GM21786 (cell line): ENCODE results near the gene DUSP22.
"Not testable (repeated sequence)": the region's sequence is repeated elsewhere in the genome, so short reads cannot be mapped to it uniquely, and the experiment has no call there.

ENCODE experiments used
- ATAC-seq: cut with Tn5 transposase; IDR thresholded peaks from one replicate; pipeline ENCODE4 v1.9.1; 2021; ENCODE audit not compliant: unreplicated experiment

Gene DUSP22

GRCh38 chr6:279341-280029 lies 12.8 kb upstream of the DUSP22 start:
- ATAC-seq = no peak

GRCh38 chr6:280775-281468 lies 11.4 kb upstream of the DUSP22 start:
- ATAC-seq = no peak

- ATAC-seq = no peak
Observed at GRCh38 chr6:281469-282103, 10.7 kb upstream of the DUSP22 start.

GRCh38 chr6:282177-282866 lies 10.0 kb upstream of the DUSP22 start:
- ATAC-seq = no peak

- no peak for ATAC-seq
Observed at GRCh38 chr6:282867-283416, 9.3 kb upstream of the DUSP22 start.

- ATAC-seq = no peak
Observed at GRCh38 chr6:284486-284885, 7.8 kb upstream of the DUSP22 start.

GRCh38 chr6:285030-285771 lies 7.1 kb upstream of the DUSP22 start:
- ATAC-seq = no peak

- ATAC-seq = not testable (repeated sequence)
Observed at GRCh38 chr6:285902-286301, 6.4 kb upstream of the DUSP22 start.

- ATAC-seq = no peak
Observed at GRCh38 chr6:286681-287488, 5.4 kb upstream of the DUSP22 start.

GRCh38 chr6:287489-287860 lies 4.8 kb upstream of the DUSP22 start:
- ATAC-seq = no peak

GRCh38 chr6:288866-289265 lies 3.4 kb upstream of the DUSP22 start:
- no peak for ATAC-seq

GRCh38 chr6:290111-290922 lies 2.0 kb upstream of the DUSP22 start:
- ATAC-seq = no peak

GRCh38 chr6:291204-291696 lies 1.0 kb upstream of the DUSP22 start:
- ATAC-seq = no peak

GRCh38 chr6:292506-293192 lies 362 bp downstream of the DUSP22 start:
- peak; percentile 29 for ATAC-seq

GRCh38 chr6:293193-294174 lies 1.2 kb downstream of the DUSP22 start:
- ATAC-seq = no peak

- no peak for ATAC-seq
Observed at GRCh38 chr6:294656-295565, 2.6 kb downstream of the DUSP22 start.
